C4-2B (cell line): Measurements from ENCODE around the gene NRIP3.

Experiments
- ZFX ChIP-seq: fragments of 450-650 bp; IDR thresholded peaks from 2 replicates; pipeline ENCODE4 v1.6.1; 2017
- TF ChIP-seq, protein P1 (sequence below): fragments of 450-650 bp; conservative IDR thresholded peaks from 2 replicates; pipeline ENCODE4 v1.5.1; 2017; ENCODE audit warnings: mild to moderate bottlenecking

DNA sequence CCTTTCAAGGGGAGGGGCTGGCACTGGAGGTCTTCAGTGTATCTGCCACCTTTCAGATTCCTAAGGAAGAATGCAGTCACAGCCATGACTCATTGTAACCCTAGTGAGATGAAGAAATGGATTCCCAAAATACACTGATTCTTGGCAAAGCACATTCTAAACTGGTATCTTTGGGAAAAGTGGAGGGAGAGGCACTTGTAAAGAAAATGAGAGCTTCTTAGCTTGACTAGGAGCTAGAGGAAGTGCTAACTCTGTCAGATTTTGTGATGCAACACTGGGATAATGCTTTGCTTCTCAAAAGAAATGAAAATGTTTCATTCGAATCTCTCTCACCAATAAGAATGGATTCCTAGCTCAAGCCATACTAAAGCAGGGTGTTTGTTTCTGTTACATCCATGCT lies 14.3 kb downstream of the NRIP3 start:
- TF ChIP-seq, protein P1, sequence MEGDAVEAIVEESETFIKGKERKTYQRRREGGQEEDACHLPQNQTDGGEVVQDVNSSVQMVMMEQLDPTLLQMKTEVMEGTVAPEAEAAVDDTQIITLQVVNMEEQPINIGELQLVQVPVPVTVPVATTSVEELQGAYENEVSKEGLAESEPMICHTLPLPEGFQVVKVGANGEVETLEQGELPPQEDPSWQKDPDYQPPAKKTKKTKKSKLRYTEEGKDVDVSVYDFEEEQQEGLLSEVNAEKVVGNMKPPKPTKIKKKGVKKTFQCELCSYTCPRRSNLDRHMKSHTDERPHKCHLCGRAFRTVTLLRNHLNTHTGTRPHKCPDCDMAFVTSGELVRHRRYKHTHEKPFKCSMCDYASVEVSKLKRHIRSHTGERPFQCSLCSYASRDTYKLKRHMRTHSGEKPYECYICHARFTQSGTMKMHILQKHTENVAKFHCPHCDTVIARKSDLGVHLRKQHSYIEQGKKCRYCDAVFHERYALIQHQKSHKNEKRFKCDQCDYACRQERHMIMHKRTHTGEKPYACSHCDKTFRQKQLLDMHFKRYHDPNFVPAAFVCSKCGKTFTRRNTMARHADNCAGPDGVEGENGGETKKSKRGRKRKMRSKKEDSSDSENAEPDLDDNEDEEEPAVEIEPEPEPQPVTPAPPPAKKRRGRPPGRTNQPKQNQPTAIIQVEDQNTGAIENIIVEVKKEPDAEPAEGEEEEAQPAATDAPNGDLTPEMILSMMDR, result no peak
- TF ChIP-seq ZFX, result no peak
